ENCODE data around the gene HNRNPH3.

HNRNPH3 gene

DNA sequence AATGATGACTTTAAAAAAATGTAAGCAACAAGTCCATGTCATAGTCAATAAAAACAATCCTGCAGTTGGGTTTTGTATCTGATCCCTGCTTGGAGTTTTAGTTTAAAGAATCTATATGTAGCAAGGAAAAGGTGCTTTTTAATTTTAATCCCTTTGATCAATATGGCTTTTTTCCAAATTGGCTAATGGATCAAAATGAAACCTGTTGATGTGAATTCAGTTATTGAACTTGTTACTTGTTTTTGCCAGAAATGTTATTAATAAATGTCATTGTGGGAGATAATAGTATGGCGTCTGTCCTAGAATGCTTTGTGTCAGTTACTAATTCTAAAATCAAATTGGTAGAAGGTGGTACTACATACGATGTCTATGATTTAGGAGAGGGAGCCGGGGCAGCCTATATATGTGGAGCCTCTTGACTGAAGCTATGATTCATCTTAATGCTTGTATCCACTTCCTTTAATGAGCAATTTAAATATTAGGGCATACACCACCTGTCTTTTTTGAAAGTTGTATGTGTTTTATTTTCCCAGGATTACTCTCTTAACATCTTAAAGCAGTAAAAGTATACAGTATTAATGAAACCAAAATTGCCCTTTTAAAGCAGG, 11.1 kb downstream of the HNRNPH3 start:
- Mint-ChIP-seq H3K9me3 (no peaks in the 10 kb centered on the region), H3K27ac (no peak overlapping the region), H3K27me3 (ENCODE audit: low read depth) (no peaks in the 10 kb centered on the region), H3K36me3 (ENCODE audit: low read depth) (peaks cover 50% of the 10 kb centered on the region), H3K4me1 (ENCODE audit: low read depth) (peaks cover 27% of the 10 kb centered on the region), H3K4me3 (no peak overlapping the region)

DNA sequence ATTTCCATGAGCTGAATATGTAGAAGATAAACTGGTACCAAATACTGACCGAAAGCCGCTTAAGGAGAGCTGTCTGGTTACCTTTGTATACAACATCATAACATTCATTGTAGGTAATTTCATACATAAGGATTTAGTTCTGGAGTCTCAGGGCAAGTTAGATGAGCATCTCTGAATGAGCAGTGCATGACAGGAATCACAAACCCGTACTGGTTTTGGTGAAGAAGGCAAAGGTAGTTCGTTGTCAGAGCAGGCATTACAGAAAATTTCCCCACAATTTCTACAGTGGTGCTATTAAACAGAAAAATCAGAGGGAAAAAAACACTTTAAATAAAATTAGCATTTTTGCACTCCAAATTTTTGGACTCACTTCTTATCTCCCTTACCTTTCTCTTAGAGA, 13.8 kb downstream of the HNRNPH3 start:
- Mint-ChIP-seq H3K9me3 (no peaks in the 10 kb centered on the region), H3K36me3 (ENCODE audit: low read depth) (peaks cover 42% of the 10 kb centered on the region), H3K4me1 (ENCODE audit: low read depth) (peaks cover 25% of the 10 kb centered on the region), H3K4me3 (no peak overlapping the region), H3K27ac (peak overlapping the region; percentile 26), H3K27me3 (ENCODE audit: low read depth) (no peaks in the 10 kb centered on the region)

DNA sequence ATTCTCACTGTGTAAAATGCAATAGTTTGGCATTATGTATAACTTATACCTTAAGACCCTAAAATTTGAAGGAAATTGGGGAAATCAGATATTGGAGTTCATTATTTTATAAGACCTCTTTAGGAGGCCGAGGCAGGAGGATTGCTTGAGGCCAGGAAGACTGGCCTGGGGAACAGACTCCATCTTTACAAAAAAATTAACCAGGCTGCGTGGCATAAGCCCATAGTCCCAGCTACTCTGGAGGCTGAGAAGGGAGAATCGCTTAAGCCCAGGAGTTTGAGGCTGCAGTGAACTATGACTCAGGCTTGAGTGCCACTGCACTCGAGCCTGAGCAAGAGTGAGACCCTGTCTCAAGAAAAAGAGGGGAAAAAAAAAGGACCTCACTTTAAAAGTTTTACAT, 14.9 kb downstream of the HNRNPH3 start:
- Mint-ChIP-seq H3K27ac (no peak overlapping the region), H3K36me3 (ENCODE audit: low read depth) (peaks cover 33% of the 10 kb centered on the region), H3K4me3 (no peak overlapping the region), H3K27me3 (ENCODE audit: low read depth) (no peaks in the 10 kb centered on the region), H3K4me1 (ENCODE audit: low read depth) (peaks cover 18% of the 10 kb centered on the region), H3K9me3 (no peaks in the 10 kb centered on the region)

DNA sequence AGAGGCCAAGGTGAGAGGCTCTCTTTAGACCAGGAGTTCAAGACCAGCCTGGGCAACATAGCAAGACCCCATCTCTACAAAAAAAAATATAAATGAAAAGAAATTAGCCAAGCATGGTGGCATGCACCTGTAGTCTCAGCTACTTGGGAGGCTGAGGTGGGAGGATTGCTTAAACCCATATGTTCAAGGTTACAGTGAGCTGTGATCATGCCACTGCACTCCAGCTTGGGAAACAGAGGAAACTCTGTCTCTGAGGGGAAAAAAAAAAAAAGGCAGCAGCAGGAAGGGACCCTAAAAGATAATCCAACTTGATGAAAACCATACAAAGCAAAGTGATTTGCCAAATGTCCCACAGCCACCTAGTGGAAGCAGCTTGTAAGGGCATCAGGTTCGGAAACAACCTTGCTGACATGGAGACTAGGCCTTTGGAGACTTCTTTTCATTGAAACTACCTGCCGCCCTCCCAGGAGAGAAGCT, 16.4 kb downstream of the HNRNPH3 start:
- no peaks in the 10 kb centered on the region for H3K9me3 Mint-ChIP-seq
- H3K4me3 Mint-ChIP-seq = no peak overlapping the region
- H3K36me3 Mint-ChIP-seq (ENCODE audit: low read depth) = peaks cover 34% of the 10 kb centered on the region
- no peaks in the 10 kb centered on the region for H3K27me3 Mint-ChIP-seq (ENCODE audit: low read depth)
- H3K27ac Mint-ChIP-seq = no peak overlapping the region
- peaks cover 13% of the 10 kb centered on the region for H3K4me1 Mint-ChIP-seq (ENCODE audit: low read depth)

DNA sequence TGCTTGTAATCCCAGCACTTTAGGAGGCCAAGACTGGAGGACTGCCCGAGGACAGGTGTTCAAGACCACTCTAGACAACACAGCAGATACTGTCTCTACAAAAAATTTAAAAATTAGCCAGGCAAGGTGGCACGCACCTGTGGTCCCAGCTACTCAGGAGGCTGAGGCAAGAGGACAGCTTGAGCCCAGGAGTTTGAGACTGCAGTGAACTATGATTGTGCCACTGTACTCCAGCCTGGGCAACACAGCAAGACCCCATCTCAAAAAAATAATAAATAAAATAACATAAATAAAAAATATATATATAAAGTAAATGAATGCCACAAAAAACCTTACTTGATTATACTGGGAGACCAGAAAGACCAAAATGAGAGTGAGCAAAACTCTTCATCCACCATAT, 21.7 kb downstream of the HNRNPH3 start:
- Mint-ChIP-seq H3K4me1 (ENCODE audit: low read depth) (peaks cover 2% of the 10 kb centered on the region), H3K27me3 (ENCODE audit: low read depth) (no peaks in the 10 kb centered on the region), H3K27ac (no peak overlapping the region), H3K4me3 (no peak overlapping the region), H3K36me3 (ENCODE audit: low read depth) (peaks cover 18% of the 10 kb centered on the region), H3K9me3 (no peaks in the 10 kb centered on the region)

DNA sequence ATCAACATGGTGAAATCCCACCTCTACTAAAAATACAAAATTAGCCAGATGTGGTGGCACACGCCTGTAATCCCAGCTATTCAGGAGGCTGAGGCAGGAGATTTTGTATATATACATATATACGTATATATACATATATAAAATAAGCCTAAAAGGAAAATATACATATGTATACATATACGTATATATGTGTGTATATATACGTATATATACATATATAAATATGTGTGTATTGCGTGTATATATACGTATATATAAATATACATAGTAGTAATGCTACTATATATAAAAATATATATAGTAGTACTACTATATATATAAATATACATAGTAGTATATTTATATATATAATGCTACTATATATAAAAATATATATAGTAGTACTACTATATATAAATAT, 27.3 kb downstream of the HNRNPH3 start:
- Mint-ChIP-seq H3K4me1 (ENCODE audit: low read depth) (no peaks in the 10 kb centered on the region), H3K27ac (no peak overlapping the region), H3K4me3 (no peak overlapping the region), H3K36me3 (ENCODE audit: low read depth) (peaks cover 17% of the 10 kb centered on the region), H3K9me3 (no peaks in the 10 kb centered on the region), H3K27me3 (ENCODE audit: low read depth) (no peaks in the 10 kb centered on the region)

DNA sequence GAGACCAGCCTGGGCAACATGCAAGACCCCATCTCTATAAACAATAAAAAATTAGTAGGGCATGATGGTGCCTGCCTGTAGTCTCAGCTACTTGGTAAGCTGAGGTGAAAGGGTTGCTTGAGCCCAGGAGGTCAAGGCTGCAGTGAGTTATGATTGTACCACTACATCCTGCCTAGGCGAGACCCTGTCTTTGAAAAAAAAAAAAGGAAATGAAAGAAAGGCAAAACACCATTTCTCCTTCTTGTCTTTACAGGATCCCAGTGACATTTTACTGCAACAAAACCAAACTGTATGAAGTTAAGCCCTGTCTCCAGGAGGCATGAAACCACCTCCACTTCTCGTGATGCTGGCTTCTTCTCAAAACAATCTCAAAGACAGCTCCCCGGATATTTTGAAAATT, 30.7 kb downstream of the HNRNPH3 start:
- Mint-ChIP-seq H3K27me3 (ENCODE audit: low read depth) (no peaks in the 10 kb centered on the region), H3K27ac (no peak overlapping the region), H3K9me3 (no peaks in the 10 kb centered on the region), H3K4me3 (no peak overlapping the region), H3K36me3 (ENCODE audit: low read depth) (peaks cover 14% of the 10 kb centered on the region), H3K4me1 (ENCODE audit: low read depth) (no peaks in the 10 kb centered on the region)

DNA sequence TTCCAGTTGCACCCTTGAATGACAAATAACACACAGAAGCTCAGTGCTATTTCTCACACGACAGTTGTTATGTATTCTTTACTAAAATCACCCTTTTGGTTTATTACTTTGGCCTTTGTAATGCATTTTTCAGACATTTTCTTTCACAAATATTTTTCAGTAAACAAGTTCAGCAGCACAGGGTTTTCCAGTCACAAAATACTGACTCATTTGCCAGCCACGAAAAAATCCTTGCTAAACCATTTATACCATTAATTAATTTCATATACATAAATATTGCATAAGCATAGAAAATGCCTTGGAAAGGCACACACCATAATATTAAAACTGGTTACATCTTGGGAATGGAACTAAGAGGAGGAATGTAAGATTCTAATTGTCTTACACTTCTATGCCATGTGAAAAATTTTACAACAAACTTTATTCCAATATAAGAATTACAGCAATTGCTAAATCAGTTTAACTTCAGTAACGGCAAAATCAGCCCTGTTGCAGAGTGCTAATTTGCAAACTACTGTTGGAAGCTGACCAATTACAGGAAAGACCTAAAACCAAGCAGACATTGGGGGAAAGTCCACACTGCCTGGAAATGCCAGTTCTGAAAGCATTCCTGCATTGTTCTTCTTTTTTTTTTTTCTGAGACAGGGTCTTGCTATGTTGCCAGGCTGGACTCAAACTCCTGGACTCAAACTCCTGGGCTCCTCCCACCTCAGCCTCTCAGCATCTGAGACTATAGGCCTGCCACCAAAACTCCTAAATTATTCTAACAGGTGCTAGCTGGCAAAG, 32.4 kb downstream of the HNRNPH3 start:
- Mint-ChIP-seq H3K27me3 (ENCODE audit: low read depth) (no peaks in the 10 kb centered on the region), H3K4me3 (no peak overlapping the region), H3K9me3 (no peaks in the 10 kb centered on the region), H3K36me3 (ENCODE audit: low read depth) (peaks cover 15% of the 10 kb centered on the region), H3K27ac (no peak overlapping the region), H3K4me1 (ENCODE audit: low read depth) (no peaks in the 10 kb centered on the region)

DNA sequence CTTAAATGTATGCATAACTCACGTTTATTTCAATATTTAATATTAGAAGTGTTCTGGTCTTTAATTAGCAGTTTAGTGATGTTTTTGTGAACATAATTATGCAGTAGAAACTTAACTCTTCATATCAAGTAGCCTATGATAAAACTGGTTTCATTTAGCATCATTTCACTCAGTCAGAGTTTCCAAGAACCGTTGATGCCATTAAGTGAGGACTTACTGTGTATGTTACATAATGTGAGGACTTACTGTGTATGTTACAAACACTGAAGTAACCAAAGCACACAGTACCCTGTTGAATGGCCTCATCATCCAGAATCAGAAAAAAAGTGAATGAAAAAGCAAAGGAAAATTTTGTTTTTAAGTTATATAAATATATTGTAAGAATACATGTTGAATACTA, 33.7 kb downstream of the HNRNPH3 start:
- Mint-ChIP-seq H3K27ac (no peak overlapping the region), H3K4me1 (ENCODE audit: low read depth) (peaks cover 2% of the 10 kb centered on the region), H3K9me3 (peaks cover 4% of the 10 kb centered on the region), H3K4me3 (no peak overlapping the region), H3K36me3 (ENCODE audit: low read depth) (peaks cover 21% of the 10 kb centered on the region), H3K27me3 (ENCODE audit: low read depth) (no peaks in the 10 kb centered on the region)

DNA sequence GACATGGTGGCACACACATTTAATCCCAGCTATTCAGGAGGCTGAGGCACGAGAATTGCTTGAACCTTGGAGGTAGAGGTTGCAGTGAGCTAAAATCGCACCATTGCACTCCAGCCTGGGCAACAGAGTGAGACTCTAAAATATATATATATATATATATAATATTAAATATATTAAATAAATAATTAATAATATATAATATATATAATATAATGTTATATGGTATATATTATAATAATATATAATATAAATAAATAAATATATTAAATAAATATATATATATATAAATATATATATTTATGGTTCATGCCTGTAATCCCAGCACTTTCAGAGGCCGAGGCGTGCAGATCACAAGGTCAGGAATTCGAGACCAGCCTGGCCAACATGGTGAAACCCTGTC, 34.7 kb downstream of the HNRNPH3 start:
- peaks cover 2% of the 10 kb centered on the region for H3K4me1 Mint-ChIP-seq (ENCODE audit: low read depth)

DNA sequence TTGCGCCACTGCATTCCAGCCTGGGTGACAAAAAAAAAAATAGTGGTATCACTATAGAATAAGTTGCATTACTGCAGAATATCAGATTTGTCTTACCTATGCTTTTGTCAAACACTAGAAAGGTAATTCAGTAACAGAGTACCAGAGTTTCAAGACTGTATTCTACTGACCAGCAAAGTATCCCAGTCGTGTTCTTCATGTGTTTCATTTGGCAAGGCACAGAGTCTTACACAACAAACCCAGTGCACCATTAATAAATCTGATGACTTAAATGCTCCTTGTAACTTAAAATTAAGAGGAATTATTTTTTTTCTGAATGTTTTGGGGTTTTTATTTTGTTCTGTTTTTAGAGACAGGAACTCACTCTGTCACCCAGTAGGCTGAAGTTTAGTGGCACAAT, 35.3 kb downstream of the HNRNPH3 start:
- Mint-ChIP-seq H3K36me3 (ENCODE audit: low read depth) (peaks cover 31% of the 10 kb centered on the region), H3K4me3 (no peak overlapping the region), H3K9me3 (peaks cover 11% of the 10 kb centered on the region), H3K27ac (no peak overlapping the region), H3K4me1 (ENCODE audit: low read depth) (peaks cover 2% of the 10 kb centered on the region), H3K27me3 (ENCODE audit: low read depth) (no peaks in the 10 kb centered on the region)

More for the DNA sequence above, 34.7 kb downstream of the HNRNPH3 start:
- peaks cover 9% of the 10 kb centered on the region for H3K9me3 Mint-ChIP-seq
- H3K4me3 Mint-ChIP-seq = no peak overlapping the region
- H3K27me3 Mint-ChIP-seq (ENCODE audit: low read depth) = no peaks in the 10 kb centered on the region
- peaks cover 28% of the 10 kb centered on the region for H3K36me3 Mint-ChIP-seq (ENCODE audit: low read depth)
- no peak overlapping the region for H3K27ac Mint-ChIP-seq

DNA sequence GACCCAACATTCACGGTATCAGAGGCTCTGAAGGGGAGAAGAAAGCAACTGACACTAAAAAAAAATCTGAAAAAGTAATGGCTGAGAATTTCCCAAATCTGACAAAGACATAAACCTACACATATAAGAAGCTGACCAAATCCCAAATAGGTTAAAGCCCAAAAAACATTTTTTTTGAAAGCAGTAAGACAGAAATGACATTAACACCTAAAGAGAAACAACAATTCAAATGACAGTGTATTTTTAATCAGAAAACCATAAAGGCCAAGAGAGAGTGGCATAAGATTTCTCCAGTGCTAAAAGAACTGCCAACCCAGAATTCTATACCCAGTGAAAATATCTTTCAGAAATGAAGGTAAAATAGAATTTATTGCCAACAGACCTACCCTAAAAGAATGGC, 39.7 kb downstream of the HNRNPH3 start:
- Mint-ChIP-seq H3K4me1 (ENCODE audit: low read depth) (peaks cover 2% of the 10 kb centered on the region), H3K27ac (no peak overlapping the region), H3K9me3 (peaks cover 16% of the 10 kb centered on the region), H3K4me3 (no peak overlapping the region), H3K27me3 (ENCODE audit: low read depth) (no peaks in the 10 kb centered on the region), H3K36me3 (ENCODE audit: low read depth) (peaks cover 36% of the 10 kb centered on the region)

DNA sequence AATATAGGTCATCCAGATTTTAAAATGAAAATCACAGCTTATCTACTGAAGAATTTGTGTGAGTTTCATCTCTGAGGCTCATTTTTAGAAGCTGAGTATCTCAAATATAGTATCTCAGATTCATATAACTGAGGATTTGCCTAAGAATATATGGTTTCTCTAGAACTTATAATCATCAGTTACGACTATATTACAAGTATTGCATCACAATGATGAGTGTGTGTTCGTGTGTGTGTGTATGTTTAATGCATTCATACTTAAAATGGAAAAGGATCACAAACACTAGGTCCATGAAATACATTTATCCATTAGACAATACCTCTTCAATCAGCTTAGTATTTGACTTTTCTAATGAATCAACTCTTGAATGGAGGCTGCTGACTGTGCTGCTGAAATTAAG, 53.9 kb downstream of the HNRNPH3 start:
- no peaks in the 10 kb centered on the region for H3K27me3 Mint-ChIP-seq (ENCODE audit: low read depth)

More for the DNA sequence above, 53.9 kb downstream of the HNRNPH3 start:
- no peaks in the 10 kb centered on the region for H3K4me1 Mint-ChIP-seq (ENCODE audit: low read depth)
- H3K27ac Mint-ChIP-seq = no peak overlapping the region
- no peak overlapping the region for H3K4me3 Mint-ChIP-seq
- no peaks in the 10 kb centered on the region for H3K9me3 Mint-ChIP-seq
- peaks cover 20% of the 10 kb centered on the region for H3K36me3 Mint-ChIP-seq (ENCODE audit: low read depth)

Data from T-helper 1 cell treated with Interleukin-12 subunit alpha and Interleukin-12 subunit beta and Interleukin-4 antibody, amounts not matched to agents 30 μg/mL and 1 μg/mL, for 36 hours (primary cell).